T follicular helper cell (primary cell): ENCODE data around the gene KRT72.

ENCODE experiments used
- DNase-seq: peaks from one replicate; pipeline ENCODE4 v3.0.0-alpha.2; 2020; ENCODE audit warnings: low read depth

Gene KRT72

DNA sequence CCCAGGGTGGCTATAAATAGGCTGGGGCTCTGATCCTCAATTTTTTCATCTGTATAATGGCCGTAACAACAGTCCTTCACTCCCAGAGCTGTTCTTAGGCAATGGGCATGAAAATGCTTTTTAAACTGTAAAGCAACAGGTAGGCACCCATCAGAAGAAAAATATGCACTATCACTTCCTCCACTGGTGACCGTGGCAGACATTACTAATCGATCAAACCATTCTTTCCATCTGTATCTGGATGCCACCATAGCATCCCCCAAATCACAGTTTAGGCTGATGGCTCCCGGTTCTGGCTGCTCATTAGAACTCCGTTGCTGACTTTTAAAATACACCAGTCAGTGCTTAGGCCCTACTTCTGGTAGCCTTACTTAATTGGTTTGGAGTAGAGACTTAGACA, 59.6 kb downstream of the KRT72 start:
- no peak for DNase-seq

DNA sequence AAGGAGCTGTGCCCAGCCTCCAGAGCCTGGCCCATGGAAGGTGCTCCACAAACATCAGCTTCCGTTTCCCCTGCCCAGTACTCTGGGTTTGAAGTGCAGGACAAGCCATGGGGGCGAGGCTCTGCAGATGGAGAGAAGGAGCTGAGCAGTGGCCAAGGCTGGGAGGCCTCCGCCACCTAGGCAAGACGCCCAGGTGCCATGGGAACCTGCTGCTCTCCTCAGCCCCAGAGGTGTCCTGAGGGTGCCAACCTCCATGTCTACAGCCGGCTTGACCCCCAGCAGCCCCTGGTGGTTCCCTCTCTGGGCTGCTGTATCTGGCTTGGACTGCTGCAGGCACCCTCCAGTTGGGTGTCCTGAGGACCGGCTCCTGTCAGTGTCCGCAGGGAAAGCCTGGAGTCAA, 60.7 kb downstream of the KRT72 start:
- no peak for DNase-seq

DNA sequence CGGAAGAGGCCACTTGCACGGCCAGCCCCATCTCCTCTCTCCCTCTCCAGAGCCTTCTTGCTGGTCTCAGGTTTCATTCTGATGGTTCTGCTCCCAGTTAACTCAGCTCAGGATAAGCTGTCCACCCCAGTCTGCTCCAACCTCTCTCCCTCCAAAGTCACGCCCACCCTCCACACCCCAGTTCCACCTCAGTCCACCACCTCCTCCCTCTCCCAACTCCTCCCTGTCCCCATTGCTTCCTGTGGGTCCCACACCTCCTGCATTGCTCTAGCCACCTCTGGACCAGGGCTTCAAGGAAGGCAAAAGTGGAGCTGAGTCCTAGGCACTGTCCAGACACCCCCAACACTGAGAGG, 61.5 kb downstream of the KRT72 start:
- no peak for DNase-seq

DNA sequence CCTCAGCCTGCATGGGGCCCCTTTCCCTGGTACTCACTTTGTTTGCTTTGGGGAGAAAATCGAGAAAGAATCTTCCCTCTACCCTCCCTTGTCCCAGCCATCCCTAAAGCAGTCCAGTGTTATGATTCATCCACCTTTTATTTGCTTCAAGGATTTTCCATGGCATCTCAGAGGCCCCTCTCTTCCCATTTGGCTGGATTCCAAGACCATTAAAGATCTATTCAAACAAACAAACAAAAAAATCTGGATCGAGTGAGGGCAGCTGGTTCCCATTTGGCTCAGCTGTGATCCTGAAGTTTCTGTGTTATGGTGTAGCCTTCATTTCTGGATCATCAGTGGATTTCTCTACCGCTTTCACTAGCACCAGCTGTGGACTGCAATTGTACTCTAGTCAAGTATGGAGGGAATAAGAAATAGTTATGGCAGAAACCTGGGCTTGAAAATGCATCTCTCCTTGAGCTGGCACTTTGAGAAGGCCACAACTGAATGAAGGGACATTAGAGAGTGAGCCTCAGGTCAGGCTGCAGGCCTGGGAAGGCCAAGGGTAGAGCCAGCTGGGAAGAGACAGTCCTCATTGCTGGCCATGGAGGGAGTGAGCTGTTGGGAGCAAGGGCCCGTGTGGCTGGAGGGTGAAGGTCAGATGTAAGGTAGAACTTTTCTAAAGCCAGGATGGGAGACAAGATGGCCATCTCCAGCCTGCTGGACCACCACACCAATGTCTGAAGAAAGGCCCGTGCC, 62.0 kb downstream of the KRT72 start:
- DNase-seq = no peak

DNA sequence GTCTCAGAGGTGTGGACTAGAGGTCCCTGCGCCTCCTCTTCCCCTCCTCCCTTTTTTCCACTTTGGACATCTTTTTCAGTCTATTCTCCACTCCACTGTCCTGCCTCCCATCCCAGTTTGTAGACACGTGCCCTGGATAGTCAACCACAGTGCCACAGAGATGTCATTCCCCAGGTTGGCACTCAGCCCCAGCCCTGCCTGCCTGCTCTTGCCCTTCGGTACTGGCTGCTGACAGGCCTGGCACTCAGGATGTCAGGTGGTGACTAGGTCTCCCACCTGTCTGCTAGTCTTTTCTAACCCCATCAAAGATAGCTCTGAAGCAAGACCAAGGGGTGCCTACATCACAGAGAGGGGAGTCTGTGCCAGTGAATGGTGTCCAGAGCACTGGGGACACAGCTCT, 64.2 kb downstream of the KRT72 start:
- DNase-seq = no peak
